A549 (cell line): ENCODE measurements around the gene MBP. TPM values are rescaled to one million over a fixed set of nuclear protein-coding genes. Genes with fewer than 3 reads are reported as not detected.

ENCODE experiments used
- ATAC-seq, 2 experiments: fragments of 200-7000 bp in 1 of 2; fragments of >200 bp in 1 of 2; cut with Nextera tagmentation in 1 of 2; cut with Tn5 transposase in 1 of 2; 3 replicates each; pipeline versions ENCODE4 v1.8.0 to v1.9.1; 2018 to 2020; ENCODE audit warnings: mild to moderate bottlenecking in 1 of 2, moderate library complexity in 1 of 2
- CTCF ChIA-PET: fragments of 300-600 bp; sonication (Branson Sonifier 250); formaldehyde crosslinking; extraction: SDS; loops from one replicate; lab custom pipeline; 2021; ENCODE audit warnings: antibody characterized with exemption, inconsistent platforms; lab: Yijun Ruan, JAX
- POLR2A ChIA-PET: fragments of 350-600 bp; formaldehyde crosslinking; extraction: SDS; loops from one replicate; lab custom pipeline; 2021; ENCODE audit warnings: antibody characterized with exemption, inconsistent platforms; lab: Yijun Ruan, JAX
- DNase-seq, 2 experiments: peaks; one replicate each; pipeline versions ENCODE4 v3.0.0 to v3.0.0-alpha.2; 2011 to 2016; ENCODE audit warnings: low read depth in 1 of 2, low spot score in 1 of 2
- FAIRE-seq: peaks from 2 replicates; lab custom pipeline; 2011; peaks lifted over from hg19 to GRCh38; lab: Jason Lieb, UNC
- H3K27ac ChIP-seq, 2 experiments: fragments of >200 bp; sonication (Bioruptor Twin); formaldehyde crosslinking; 3 replicates each; pipeline ENCODE4 v1.5.1; 2016 to 2017
- H3K4me1 ChIP-seq: fragments of >200 bp; sonication (Bioruptor Twin); formaldehyde crosslinking; 3 replicates; pipeline ENCODE4 v1.6.1; 2016
- H3K4me2 ChIP-seq: fragments of >200 bp; sonication (Bioruptor Twin); formaldehyde crosslinking; 3 replicates; pipeline ENCODE4 v1.6.1; 2016
- H3K4me3 ChIP-seq: fragments of >200 bp; sonication (Bioruptor Twin); formaldehyde crosslinking; 3 replicates; pipeline ENCODE4 v1.5.1; 2016
- H3K9me3 ChIP-seq: fragments of >200 bp; sonication (Bioruptor Twin); formaldehyde crosslinking; 3 replicates; pipeline ENCODE4 v1.6.1; 2016
- CBX2 ChIP-seq: fragments of 200-600 bp; sonication (generic); IDR thresholded peaks from 2 replicates; pipeline ENCODE4 v1.6.1; 2016; ENCODE audit warnings: low read depth, mild to moderate bottlenecking, borderline replicate concordance
- EHF ChIP-seq: fragments of 250-450 bp; sonication (Bioruptor Pico); IDR thresholded peaks from 2 replicates; pipeline ENCODE4 v1.5.0; 2020; ENCODE audit warnings: mild to moderate bottlenecking
- ESRRA ChIP-seq: fragments of 150-350 bp; IDR thresholded peaks from 2 replicates; pipeline ENCODE4 v1.6.1; 2014; ENCODE audit warnings: mild to moderate bottlenecking, low read length, borderline replicate concordance
- FOXS1 ChIP-seq: fragments of 250-450 bp; sonication (Bioruptor Pico); IDR thresholded peaks from 2 replicates; pipeline ENCODE4 v1.5.0; 2020; ENCODE audit warnings: mild to moderate bottlenecking, moderate library complexity
- GATA3 ChIP-seq: IDR thresholded peaks from 2 replicates; pipeline ENCODE4 v1.6.1; 2012; ENCODE audit warnings: borderline replicate concordance
- HEYL ChIP-seq: fragments of 250-450 bp; sonication (Bioruptor Pico); IDR thresholded peaks from 2 replicates; pipeline ENCODE4 v1.8.0; 2021; ENCODE audit warnings: mild to moderate bottlenecking, moderate library complexity
- HOXA7 ChIP-seq: fragments of 250-450 bp; sonication (Bioruptor Pico); IDR thresholded peaks from 2 replicates; pipeline ENCODE4 v1.5.0; 2020; ENCODE audit warnings: mild to moderate bottlenecking, moderate library complexity
- HOXB13 ChIP-seq: fragments of 250-450 bp; sonication (Bioruptor Pico); IDR thresholded peaks from 2 replicates; pipeline ENCODE4 v1.5.0; 2020; ENCODE audit warnings: low read depth, mild to moderate bottlenecking, moderate library complexity
- JUN ChIP-seq, 2 experiments: fragments of >200 bp; sonication (Bioruptor Twin); formaldehyde crosslinking; IDR thresholded peaks; 2 replicates in 1 of 2; 3 replicates in 1 of 2; pipeline ENCODE4 v1.6.1; 2016 to 2017
- JUNB ChIP-seq: fragments of >200 bp; sonication (Bioruptor Twin); formaldehyde crosslinking; IDR thresholded peaks from 2 replicates; pipeline ENCODE4 v1.6.1; 2016
- MYC ChIP-seq: IDR thresholded peaks from 2 replicates; pipeline ENCODE4 v1.6.1; 2012; ENCODE audit warnings: mild to moderate bottlenecking, inconsistent platforms, low read length, improper control_type of control experiment, borderline replicate concordance
- POLR2A ChIP-seq: IDR thresholded peaks from 2 replicates; pipeline ENCODE4 v1.6.1; 2012; ENCODE audit warnings: mild to moderate bottlenecking, low read length
- POLR2AphosphoS2 ChIP-seq: conservative IDR thresholded peaks from 2 replicates; pipeline ENCODE4 v1.6.1; 2012; ENCODE audit warnings: low read length, improper control_type of control experiment, inconsistent platforms
- ZC3H11A ChIP-seq: fragments of 450-650 bp; IDR thresholded peaks from 2 replicates; pipeline ENCODE4 v1.6.1; 2014; ENCODE audit warnings: antibody characterized with exemption, mild to moderate bottlenecking
- ZSCAN20 ChIP-seq: fragments of 250-450 bp; sonication (Bioruptor Pico); IDR thresholded peaks from 2 replicates; pipeline ENCODE4 v1.8.0; 2022; ENCODE audit warnings: mild to moderate bottlenecking, moderate library complexity
- WGBS: methylation state at CpG from one replicate; pipeline ENCODE4 v1.1.6; 2017; ENCODE audit errors: missing lambda C conversion rate; 5-methylcytosine and 5-hydroxymethylcytosine counted together
- polyA plus RNA-seq, 4 experiments: library from polyadenylated mRNA; depleted of rRNA in 3 of 4; stranded (reverse); fragments of >200 nt; fragmentation: RNase III in 1 of 4; extraction: RNeasy Plus Mini Kit Qiagen cat#74134 plus additional on column Dnase treatment in 1 of 4; gene quantifications; 2 replicates in 3 of 4; 3 replicates in 1 of 4; pipeline ENCODE4 v1.2.3, GENCODE V29; 2011 to 2017
- TF ChIP-seq, protein P1 (sequence below): fragments of >200 bp; sonication (Bioruptor Twin); formaldehyde crosslinking; IDR thresholded peaks from 3 replicates; pipeline ENCODE4 v1.5.1; 2016
- TF ChIP-seq, protein P2 (sequence below): fragments of 450-650 bp; IDR thresholded peaks from 2 replicates; pipeline ENCODE4 v1.6.1; 2014; ENCODE audit warnings: antibody characterized with exemption
- TF ChIP-seq, protein P3 (sequence below): fragments of >200 bp; sonication (Bioruptor Twin); formaldehyde crosslinking; IDR thresholded peaks from 3 replicates; pipeline ENCODE4 v1.6.1; 2016
- TF ChIP-seq, protein P4 (sequence below): fragments of 200-600 bp; sonication (generic); IDR thresholded peaks from 2 replicates; pipeline ENCODE4 v1.6.1; 2016; ENCODE audit warnings: antibody characterized with exemption, mild to moderate bottlenecking, moderate library complexity
- TF ChIP-seq, protein P5 (sequence below): fragments of 250-450 bp; sonication (Bioruptor Pico); IDR thresholded peaks from 2 replicates; pipeline ENCODE4 v1.5.0; 2020; ENCODE audit warnings: low read depth, mild to moderate bottlenecking, moderate library complexity

MBP gene
- polyA plus RNA-seq, 2 of the 4 experiments (the other 2 are of a cell fraction) = 8.6 to 33.1 TPM

DNA sequence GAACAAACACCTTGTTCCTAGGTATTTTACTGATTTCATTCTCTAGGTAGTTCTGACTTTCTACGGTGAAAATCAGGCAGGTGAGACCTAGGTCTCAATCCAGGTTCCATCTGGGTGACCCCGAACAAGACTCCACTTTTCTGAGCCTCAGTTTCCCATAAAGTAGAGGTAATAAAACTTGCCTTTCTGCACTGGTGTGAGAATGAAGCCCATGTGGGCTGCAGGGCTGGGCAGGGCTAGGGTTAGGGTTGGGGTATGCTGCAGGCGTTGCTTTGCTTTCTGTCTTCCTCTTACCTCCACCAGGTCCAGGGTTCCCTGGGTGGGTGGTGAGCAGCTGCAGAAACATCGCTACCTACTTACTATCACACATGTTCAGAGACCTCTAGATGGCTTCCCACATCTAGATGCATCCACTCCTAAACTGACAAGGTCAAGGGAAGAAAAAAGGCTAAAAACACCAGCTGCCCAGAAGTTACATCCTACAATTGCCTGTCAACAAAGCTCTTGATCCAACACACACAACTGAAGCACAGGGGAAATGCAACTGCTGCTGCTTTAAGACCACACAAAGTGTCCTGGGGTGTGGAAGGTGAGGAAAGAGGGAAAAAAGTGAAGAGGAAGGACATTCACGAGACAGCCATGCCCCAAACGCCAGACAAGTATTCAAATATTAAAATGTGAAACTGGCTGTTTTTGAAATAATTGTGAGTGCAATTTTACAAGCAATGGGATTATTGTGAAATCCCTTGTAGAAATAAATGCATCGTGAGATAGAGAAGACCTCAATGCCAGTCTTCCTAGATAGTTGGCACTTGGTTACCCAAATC lies 23.5 kb downstream of the MBP start:
- DNase-seq = no peak
- Histone ChIP-seq H3K4me2 (no peak overlapping the region; the same call in 2 of the 3 replicates), H3K9me3 (no peaks in the 10 kb centered on the region), H3K4me3 (no peak overlapping the region), H3K4me1 (peaks cover 66% of the 10 kb centered on the region), H3K27ac (peak overlapping the region in 1 of 2 experiments; percentile 64; a peak in 4 of 6 replicates)
- POLR2A ChIA-PET = no interaction called here
- TF ChIP-seq HEYL (CRISPR knock-in tag) (no peak), JUN (IDR thresholded peaks at IDR 0.05) (no peak), JUNB (no peak), HOXA7 (CRISPR knock-in tag) (no peak), EHF (CRISPR knock-in tag) (no peak), MYC (no peak), POLR2A (no peak), GATA3 (no peak), HOXB13 (CRISPR knock-in tag) (no peak)
- TF ChIP-seq, protein P1, sequence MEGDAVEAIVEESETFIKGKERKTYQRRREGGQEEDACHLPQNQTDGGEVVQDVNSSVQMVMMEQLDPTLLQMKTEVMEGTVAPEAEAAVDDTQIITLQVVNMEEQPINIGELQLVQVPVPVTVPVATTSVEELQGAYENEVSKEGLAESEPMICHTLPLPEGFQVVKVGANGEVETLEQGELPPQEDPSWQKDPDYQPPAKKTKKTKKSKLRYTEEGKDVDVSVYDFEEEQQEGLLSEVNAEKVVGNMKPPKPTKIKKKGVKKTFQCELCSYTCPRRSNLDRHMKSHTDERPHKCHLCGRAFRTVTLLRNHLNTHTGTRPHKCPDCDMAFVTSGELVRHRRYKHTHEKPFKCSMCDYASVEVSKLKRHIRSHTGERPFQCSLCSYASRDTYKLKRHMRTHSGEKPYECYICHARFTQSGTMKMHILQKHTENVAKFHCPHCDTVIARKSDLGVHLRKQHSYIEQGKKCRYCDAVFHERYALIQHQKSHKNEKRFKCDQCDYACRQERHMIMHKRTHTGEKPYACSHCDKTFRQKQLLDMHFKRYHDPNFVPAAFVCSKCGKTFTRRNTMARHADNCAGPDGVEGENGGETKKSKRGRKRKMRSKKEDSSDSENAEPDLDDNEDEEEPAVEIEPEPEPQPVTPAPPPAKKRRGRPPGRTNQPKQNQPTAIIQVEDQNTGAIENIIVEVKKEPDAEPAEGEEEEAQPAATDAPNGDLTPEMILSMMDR = no peak
- TF ChIP-seq, protein P2, sequence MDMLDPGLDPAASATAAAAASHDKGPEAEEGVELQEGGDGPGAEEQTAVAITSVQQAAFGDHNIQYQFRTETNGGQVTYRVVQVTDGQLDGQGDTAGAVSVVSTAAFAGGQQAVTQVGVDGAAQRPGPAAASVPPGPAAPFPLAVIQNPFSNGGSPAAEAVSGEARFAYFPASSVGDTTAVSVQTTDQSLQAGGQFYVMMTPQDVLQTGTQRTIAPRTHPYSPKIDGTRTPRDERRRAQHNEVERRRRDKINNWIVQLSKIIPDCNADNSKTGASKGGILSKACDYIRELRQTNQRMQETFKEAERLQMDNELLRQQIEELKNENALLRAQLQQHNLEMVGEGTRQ = no peak
- TF ChIP-seq, protein P3, sequence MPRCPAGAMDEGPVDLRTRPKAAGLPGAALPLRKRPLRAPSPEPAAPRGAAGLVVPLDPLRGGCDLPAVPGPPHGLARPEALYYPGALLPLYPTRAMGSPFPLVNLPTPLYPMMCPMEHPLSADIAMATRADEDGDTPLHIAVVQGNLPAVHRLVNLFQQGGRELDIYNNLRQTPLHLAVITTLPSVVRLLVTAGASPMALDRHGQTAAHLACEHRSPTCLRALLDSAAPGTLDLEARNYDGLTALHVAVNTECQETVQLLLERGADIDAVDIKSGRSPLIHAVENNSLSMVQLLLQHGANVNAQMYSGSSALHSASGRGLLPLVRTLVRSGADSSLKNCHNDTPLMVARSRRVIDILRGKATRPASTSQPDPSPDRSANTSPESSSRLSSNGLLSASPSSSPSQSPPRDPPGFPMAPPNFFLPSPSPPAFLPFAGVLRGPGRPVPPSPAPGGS = no peak
- TF ChIP-seq, protein P4, sequence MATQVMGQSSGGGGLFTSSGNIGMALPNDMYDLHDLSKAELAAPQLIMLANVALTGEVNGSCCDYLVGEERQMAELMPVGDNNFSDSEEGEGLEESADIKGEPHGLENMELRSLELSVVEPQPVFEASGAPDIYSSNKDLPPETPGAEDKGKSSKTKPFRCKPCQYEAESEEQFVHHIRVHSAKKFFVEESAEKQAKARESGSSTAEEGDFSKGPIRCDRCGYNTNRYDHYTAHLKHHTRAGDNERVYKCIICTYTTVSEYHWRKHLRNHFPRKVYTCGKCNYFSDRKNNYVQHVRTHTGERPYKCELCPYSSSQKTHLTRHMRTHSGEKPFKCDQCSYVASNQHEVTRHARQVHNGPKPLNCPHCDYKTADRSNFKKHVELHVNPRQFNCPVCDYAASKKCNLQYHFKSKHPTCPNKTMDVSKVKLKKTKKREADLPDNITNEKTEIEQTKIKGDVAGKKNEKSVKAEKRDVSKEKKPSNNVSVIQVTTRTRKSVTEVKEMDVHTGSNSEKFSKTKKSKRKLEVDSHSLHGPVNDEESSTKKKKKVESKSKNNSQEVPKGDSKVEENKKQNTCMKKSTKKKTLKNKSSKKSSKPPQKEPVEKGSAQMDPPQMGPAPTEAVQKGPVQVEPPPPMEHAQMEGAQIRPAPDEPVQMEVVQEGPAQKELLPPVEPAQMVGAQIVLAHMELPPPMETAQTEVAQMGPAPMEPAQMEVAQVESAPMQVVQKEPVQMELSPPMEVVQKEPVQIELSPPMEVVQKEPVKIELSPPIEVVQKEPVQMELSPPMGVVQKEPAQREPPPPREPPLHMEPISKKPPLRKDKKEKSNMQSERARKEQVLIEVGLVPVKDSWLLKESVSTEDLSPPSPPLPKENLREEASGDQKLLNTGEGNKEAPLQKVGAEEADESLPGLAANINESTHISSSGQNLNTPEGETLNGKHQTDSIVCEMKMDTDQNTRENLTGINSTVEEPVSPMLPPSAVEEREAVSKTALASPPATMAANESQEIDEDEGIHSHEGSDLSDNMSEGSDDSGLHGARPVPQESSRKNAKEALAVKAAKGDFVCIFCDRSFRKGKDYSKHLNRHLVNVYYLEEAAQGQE = no peak
- no peak; a peak in 1 of 6 replicates for ATAC-seq
- no peak for FAIRE-seq
- WGBS = 62% methylated on average over 6 of the region's 7 CpGs
- CTCF ChIA-PET = interaction anchor here (0.8 to 1.1 kb wide), 2 partner anchors 40 to 103 kb away, joined by 3 read pairs; no protein-coding TSS in a partner anchor

DNA sequence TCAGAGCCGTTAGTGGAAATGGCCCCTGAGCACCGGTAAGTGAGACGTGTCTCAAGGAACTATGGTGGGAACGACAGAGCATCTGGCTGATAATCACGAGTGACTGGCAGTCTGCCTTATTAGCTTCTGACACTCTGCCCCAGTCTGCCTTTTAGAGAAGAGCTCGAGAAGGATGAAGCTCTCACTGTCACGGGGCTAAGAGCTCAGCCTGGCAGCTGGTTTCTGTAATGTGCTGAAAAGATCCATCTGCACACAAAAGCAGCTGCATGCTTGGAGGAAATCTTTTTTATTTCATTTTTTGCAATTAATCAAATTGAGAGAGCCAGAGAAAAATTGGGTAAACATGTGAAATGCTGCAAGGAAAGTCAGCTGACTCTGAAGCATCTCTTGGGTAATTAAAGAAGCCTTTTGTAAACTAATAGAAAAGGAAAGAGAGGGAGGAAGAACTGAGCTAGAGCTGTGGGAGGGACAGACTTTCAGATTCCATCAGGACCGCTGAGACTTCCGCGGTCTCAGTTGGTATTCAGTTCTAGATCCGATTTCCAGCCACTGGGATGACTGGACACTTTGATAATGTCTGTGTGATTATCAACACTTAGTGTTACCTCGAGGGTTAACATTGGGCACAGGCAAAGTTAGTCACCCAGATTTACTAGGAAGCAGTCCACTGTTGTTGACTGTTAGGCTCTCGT lies 24.4 kb downstream of the MBP start:
- ATAC-seq = peak in 1 of 2 experiments; percentile 28; a peak in 2 of 6 replicates
- Histone ChIP-seq H3K4me2 (peak overlapping the region; percentile 18; the same call in 2 of the 3 replicates), H3K27ac (peak overlapping the region in 1 of 2 experiments; percentile 64; a peak in 3 of 6 replicates), H3K4me1 (peaks cover 66% of the 10 kb centered on the region), H3K4me3 (no peak overlapping the region), H3K9me3 (no peaks in the 10 kb centered on the region)
- 65% methylated on average over 13 of the region's 13 CpGs for whole genome bisulfite sequencing
- DNase-seq = no peak
- TF ChIP-seq, protein P5, sequence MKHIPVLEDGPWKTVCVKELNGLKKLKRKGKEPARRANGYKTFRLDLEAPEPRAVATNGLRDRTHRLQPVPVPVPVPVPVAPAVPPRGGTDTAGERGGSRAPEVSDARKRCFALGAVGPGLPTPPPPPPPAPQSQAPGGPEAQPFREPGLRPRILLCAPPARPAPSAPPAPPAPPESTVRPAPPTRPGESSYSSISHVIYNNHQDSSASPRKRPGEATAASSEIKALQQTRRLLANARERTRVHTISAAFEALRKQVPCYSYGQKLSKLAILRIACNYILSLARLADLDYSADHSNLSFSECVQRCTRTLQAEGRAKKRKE = no peak
- TF ChIP-seq JUN (IDR thresholded peaks at IDR 0.05) = no peak
- no peak for TF ChIP-seq ZC3H11A
- no peak for TF ChIP-seq ZSCAN20 (CRISPR knock-in tag)
- no peak for TF ChIP-seq POLR2AphosphoS2
- TF ChIP-seq FOXS1 (CRISPR knock-in tag) = no peak
- no peak for TF ChIP-seq ESRRA
- no peak for TF ChIP-seq CBX2
- FAIRE-seq = no peak
- ChIA-PET POLR2A (no interaction called here), CTCF (interaction anchor here (1.1 kb wide), 1 partner anchor 40 kb away, joined by 3 read pairs; no protein-coding TSS in a partner anchor)
